OCI-LY7 (cell line): ENCODE data around the gene CTNNA2. TPM values are rescaled to one million over a fixed set of nuclear protein-coding genes. Genes with fewer than 3 reads are reported as not detected.

Experiments
- BruUV-seq: library from RNA; stranded (reverse); fragments of 400-500 nt; replicated peaks from 2 replicates; lab custom pipeline; 2021; lab: Mats Ljungman, UMichigan
- CTCF ChIA-PET: fragments of 300-600 bp; sonication (Branson Sonifier 250); formaldehyde crosslinking; loops from one replicate; lab custom pipeline; 2022; ENCODE audit warnings: antibody characterized with exemption; ENCODE audit not compliant: unreplicated experiment; lab: Charles Lee
- POLR2A ChIA-PET: fragments of 300-600 bp; sonication (Branson Sonifier 250); formaldehyde crosslinking; loops from one replicate; lab custom pipeline; 2022; ENCODE audit warnings: antibody characterized with exemption; lab: Charles Lee
- DNase-seq: peaks from one replicate; pipeline ENCODE4 v3.0.0-alpha.2; 2015; ENCODE audit warnings: low spot score
- H2AFZ ChIP-seq: fragments of 200-600 bp; sonication (generic), shearing (Covaris generic); 2 replicates; pipeline ENCODE4 v1.6.1; 2014; ENCODE audit warnings: mild to moderate bottlenecking, antibody characterized with exemption, low read length, moderate library complexity
- H3K27ac ChIP-seq: fragments of 200-600 bp; sonication (generic); 2 replicates; pipeline ENCODE4 v1.5.1; 2014; ENCODE audit warnings: mixed run types, low read depth, mild to moderate bottlenecking, moderate library complexity, low read length, inconsistent platforms; ENCODE audit not compliant: poor library complexity, severe bottlenecking
- H3K36me3 ChIP-seq: fragments of 200-600 bp; sonication (generic); 2 replicates; pipeline ENCODE4 v1.6.1; 2014; ENCODE audit warnings: mild to moderate bottlenecking, antibody characterized with exemption, low read length, moderate library complexity, mixed read lengths; ENCODE audit not compliant: insufficient read depth
- H3K4me1 ChIP-seq: fragments of 200-600 bp; sonication (generic); 2 replicates; pipeline ENCODE4 v1.5.1; 2014; ENCODE audit warnings: mild to moderate bottlenecking, low read length; ENCODE audit not compliant: insufficient read depth, poor library complexity, severe bottlenecking
- H3K4me2 ChIP-seq: fragments of 200-600 bp; sonication (generic); 2 replicates; pipeline ENCODE4 v1.6.1; 2014; ENCODE audit warnings: mild to moderate bottlenecking, low read length
- H3K4me3 ChIP-seq: fragments of 200-600 bp; sonication (generic); 2 replicates; pipeline ENCODE4 v1.5.1; 2014; ENCODE audit warnings: mild to moderate bottlenecking, low read depth, low read length; ENCODE audit not compliant: poor library complexity, severe bottlenecking
- H3K79me2 ChIP-seq: fragments of 200-600 bp; sonication (generic); 2 replicates; pipeline ENCODE4 v1.6.1; 2016; ENCODE audit warnings: low read depth, mild to moderate bottlenecking, low read length, moderate library complexity, mixed read lengths; ENCODE audit not compliant: insufficient read depth
- H3K9me2 ChIP-seq: fragments of 200-600 bp; sonication (generic); 2 replicates; pipeline ENCODE4 v1.6.1; 2016; ENCODE audit warnings: mild to moderate bottlenecking, low read length, mixed read lengths; ENCODE audit not compliant: insufficient read depth
- H3K9me3 ChIP-seq: fragments of 200-600 bp; sonication (generic); 2 replicates; pipeline ENCODE4 v1.6.1; 2014; ENCODE audit warnings: mild to moderate bottlenecking, mixed run types, low read length, mixed read lengths
- H4K20me1 ChIP-seq: fragments of 200-600 bp; sonication (generic); 2 replicates; pipeline ENCODE4 v1.6.1; 2014; ENCODE audit warnings: mild to moderate bottlenecking, antibody characterized with exemption, low read length, moderate library complexity, mixed read lengths; ENCODE audit not compliant: insufficient read depth
- EZH2phosphoT487 ChIP-seq: fragments of 200-600 bp; sonication (generic); IDR thresholded peaks from 2 replicates; pipeline ENCODE4 v1.6.1; 2018; ENCODE audit warnings: low read depth, borderline replicate concordance, mild to moderate bottlenecking, mixed run types, antibody characterized with exemption, low read length, moderate library complexity, mixed read lengths
- intact Hi-C: fragments of 100-400 bp; cut with micrococcal nuclease; formaldehyde crosslinking; loops from one replicate; pipeline ENCODE4 v1.10.0; 2022; ENCODE audit not compliant: unreplicated experiment
- total RNA-seq, 2 experiments: library from RNA; depleted of rRNA in 1 of 2; stranded (reverse); fragments of >200 nt in 1 of 2; shearing (Covaris generic) in 1 of 2; gene quantifications; 2 replicates each; pipeline ENCODE4 v1.2.3, GENCODE V29; 2014 to 2022
- TF ChIP-seq, protein P1 (sequence below): fragments of 200-600 bp; sonication (generic); conservative IDR thresholded peaks from 2 replicates; pipeline ENCODE4 v1.5.1; 2014; ENCODE audit warnings: mild to moderate bottlenecking, antibody characterized with exemption, low read length, moderate library complexity, mixed read lengths

Gene CTNNA2
- total RNA-seq, 2 experiments from 2014 or later, result 0.19 to 2.7 TPM

DNA sequence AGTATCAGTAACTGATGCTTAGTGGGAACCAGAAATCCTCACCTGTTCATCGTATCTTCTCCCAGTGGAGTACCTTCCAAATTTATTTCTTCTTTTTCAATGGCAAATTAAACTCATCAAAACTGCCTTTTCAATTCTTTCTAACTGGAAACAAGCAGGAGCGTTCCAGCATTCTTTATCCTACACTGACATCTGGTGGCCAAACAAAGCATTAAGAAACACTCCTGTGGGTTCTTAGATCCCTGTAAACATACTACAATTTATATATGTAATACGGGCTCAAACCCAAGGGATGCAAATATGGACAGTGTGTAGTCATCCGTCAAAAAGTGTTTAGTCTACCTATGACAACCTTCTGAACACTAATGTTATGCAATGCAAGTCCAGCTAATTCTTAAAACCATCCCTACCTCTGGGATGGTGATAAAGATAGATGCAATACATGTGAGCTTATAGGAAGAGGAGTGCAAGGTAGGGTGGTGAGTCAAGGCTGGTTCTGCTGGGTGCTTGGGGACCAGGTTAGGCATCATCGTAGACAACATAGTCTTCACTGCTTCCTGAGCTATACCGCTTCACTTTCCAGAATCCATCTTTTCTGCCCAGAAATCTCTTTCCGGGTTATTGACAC is 375.0 kb downstream of the CTNNA2 start:
- POLR2A ChIA-PET, result no interaction called here
- H3K4me1 ChIP-seq, result no peaks in the 10 kb centered on the region
- TF ChIP-seq, protein P1, sequence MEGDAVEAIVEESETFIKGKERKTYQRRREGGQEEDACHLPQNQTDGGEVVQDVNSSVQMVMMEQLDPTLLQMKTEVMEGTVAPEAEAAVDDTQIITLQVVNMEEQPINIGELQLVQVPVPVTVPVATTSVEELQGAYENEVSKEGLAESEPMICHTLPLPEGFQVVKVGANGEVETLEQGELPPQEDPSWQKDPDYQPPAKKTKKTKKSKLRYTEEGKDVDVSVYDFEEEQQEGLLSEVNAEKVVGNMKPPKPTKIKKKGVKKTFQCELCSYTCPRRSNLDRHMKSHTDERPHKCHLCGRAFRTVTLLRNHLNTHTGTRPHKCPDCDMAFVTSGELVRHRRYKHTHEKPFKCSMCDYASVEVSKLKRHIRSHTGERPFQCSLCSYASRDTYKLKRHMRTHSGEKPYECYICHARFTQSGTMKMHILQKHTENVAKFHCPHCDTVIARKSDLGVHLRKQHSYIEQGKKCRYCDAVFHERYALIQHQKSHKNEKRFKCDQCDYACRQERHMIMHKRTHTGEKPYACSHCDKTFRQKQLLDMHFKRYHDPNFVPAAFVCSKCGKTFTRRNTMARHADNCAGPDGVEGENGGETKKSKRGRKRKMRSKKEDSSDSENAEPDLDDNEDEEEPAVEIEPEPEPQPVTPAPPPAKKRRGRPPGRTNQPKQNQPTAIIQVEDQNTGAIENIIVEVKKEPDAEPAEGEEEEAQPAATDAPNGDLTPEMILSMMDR, result peak; percentile 87
- no peak for TF ChIP-seq EZH2phosphoT487
- H4K20me1 ChIP-seq, result no peaks in the 10 kb centered on the region
- no peaks in the 10 kb centered on the region for H3K79me2 ChIP-seq
- H3K36me3 ChIP-seq, result no peaks in the 10 kb centered on the region
- BruUV-seq, result no TSS peak
- intact Hi-C loops, result loop anchor here (10.0 kb wide), 1 partner anchor 663 kb away; no protein-coding TSS in a partner anchor
- H2AFZ ChIP-seq, result no peak overlapping the region
- peak; percentile 57 for DNase-seq
- H3K4me2 ChIP-seq, result no peak overlapping the region
- H3K4me3 ChIP-seq, result no peak overlapping the region
- no peaks in the 10 kb centered on the region for H3K9me3 ChIP-seq
- CTCF ChIA-PET, result no interaction called here
- no peak overlapping the region for H3K27ac ChIP-seq
- no peaks in the 10 kb centered on the region for H3K9me2 ChIP-seq

DNA sequence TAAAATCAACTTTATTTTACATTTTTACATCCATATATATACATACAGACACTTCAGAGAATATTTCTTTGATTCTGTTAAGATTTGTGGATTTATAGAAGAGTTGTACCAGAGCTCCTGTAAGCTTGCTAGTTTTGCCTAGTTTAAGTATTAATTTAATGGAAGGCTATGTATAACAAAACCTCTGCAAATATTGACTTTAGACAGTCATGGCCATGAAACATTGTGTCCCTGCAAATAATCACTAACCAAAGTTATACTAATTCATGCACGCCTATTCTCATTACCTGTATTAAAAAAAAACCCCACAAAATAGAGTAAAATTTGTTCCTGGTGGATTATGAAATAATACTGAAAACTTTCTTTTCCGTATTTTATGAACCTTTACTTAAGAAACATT is 379.3 kb downstream of the CTNNA2 start:
- Histone ChIP-seq H4K20me1 (no peaks in the 10 kb centered on the region), H3K27ac (no peak overlapping the region), H3K36me3 (no peaks in the 10 kb centered on the region), H3K79me2 (no peaks in the 10 kb centered on the region), H3K9me3 (no peaks in the 10 kb centered on the region), H3K4me1 (no peaks in the 10 kb centered on the region), H2AFZ (no peak overlapping the region), H3K4me3 (no peak overlapping the region), H3K9me2 (no peaks in the 10 kb centered on the region), H3K4me2 (no peak overlapping the region)
- intact Hi-C loops, result no loop called here
- DNase-seq, result no peak
- ChIA-PET CTCF (no interaction called here), POLR2A (no interaction called here)
- no peak for TF ChIP-seq EZH2phosphoT487
- TF ChIP-seq, protein P1, result no peak
- no TSS peak for BruUV-seq

DNA sequence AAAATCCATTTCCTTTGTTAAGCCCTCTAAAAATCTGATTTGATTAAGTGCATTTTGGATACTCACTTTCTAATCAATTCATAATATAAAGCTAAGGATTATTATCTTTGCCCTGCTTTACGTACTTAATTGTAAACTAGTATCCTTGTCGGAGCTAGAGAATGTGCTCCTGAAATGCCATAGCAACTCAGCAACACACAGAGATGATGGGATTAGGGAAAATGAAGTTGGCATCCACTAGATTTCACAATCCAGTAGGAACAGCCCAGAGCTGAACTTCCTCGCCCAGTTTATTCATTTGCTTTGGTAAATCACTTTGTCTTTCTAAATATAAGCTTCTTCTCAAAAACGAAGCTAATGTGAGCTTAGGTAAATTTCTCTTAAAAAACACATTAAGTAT is 386.3 kb downstream of the CTNNA2 start:
- Histone ChIP-seq H3K4me3 (no peak overlapping the region), H3K27ac (no peak overlapping the region), H3K4me2 (no peak overlapping the region), H3K79me2 (no peaks in the 10 kb centered on the region), H2AFZ (no peak overlapping the region), H3K4me1 (no peaks in the 10 kb centered on the region), H4K20me1 (no peaks in the 10 kb centered on the region), H3K36me3 (no peaks in the 10 kb centered on the region), H3K9me3 (no peaks in the 10 kb centered on the region), H3K9me2 (no peaks in the 10 kb centered on the region)
- no peak for DNase-seq
- BruUV-seq, result no TSS peak
- ChIA-PET CTCF (no interaction called here), POLR2A (no interaction called here)
- intact Hi-C loops, result no loop called here
- no peak for TF ChIP-seq EZH2phosphoT487
- TF ChIP-seq, protein P1, result no peak
